Activated B cell treated with CpG ODN at 0.5 μM for 24 hours (primary cell): ENCODE results near the gene SBNO2. TPM values are rescaled to one million over a fixed set of nuclear protein-coding genes. Genes with fewer than 3 reads are reported as not detected.

Experiments
- ATAC-seq: fragments of 200-7000 bp; cut with Tn5 transposase; one replicate; pipeline ENCODE4 v1.10.0; 2021; ENCODE audit warnings: low read depth, mild to moderate bottlenecking, moderate library complexity
- CTCF ChIA-PET: fragments of 350-600 bp; sonication (Branson Sonifier 250); formaldehyde crosslinking; loops from one replicate; lab custom pipeline; 2021; ENCODE audit warnings: antibody characterized with exemption; lab: Charles Lee
- POLR2A ChIA-PET: fragments of 350-600 bp; sonication (Branson Sonifier 250); formaldehyde crosslinking; loops from one replicate; lab custom pipeline; 2021; ENCODE audit warnings: antibody characterized with exemption; lab: Charles Lee
- DNase-seq: peaks from one replicate; pipeline ENCODE4 v3.0.0; 2022
- H3K27ac Mint-ChIP-seq: one replicate; pipeline ENCODE4 v1.8.0; 2020; ENCODE audit warnings: mixed read lengths
- H3K27me3 Mint-ChIP-seq: one replicate; pipeline ENCODE4 v1.8.0; 2021; ENCODE audit warnings: mixed read lengths
- H3K36me3 Mint-ChIP-seq: one replicate; pipeline ENCODE4 v1.8.0; 2021; ENCODE audit warnings: low read depth, mixed read lengths
- H3K4me1 Mint-ChIP-seq: one replicate; pipeline ENCODE4 v1.8.0; 2021; ENCODE audit warnings: mixed read lengths
- H3K4me3 Mint-ChIP-seq: one replicate; pipeline ENCODE4 v1.8.0; 2020; ENCODE audit warnings: mild to moderate bottlenecking, mixed read lengths
- H3K9me3 Mint-ChIP-seq: one replicate; pipeline ENCODE4 v1.8.0; 2020; ENCODE audit warnings: mixed read lengths
- intact Hi-C: fragments of 100-400 bp; cut with micrococcal nuclease; formaldehyde crosslinking; loops from one replicate; pipeline ENCODE4 v1.15.1; 2024
- total RNA-seq: library from RNA; stranded (reverse); gene quantifications from 2 replicates; pipeline ENCODE4 v1.2.3, GENCODE V29; 2022
- TF ChIP-seq, protein P1 (sequence below): fragments of 200-600 bp; IDR thresholded peaks from one replicate; pipeline ENCODE4 v1.8.0; 2022; ENCODE audit warnings: antibody characterized with exemption, mild to moderate bottlenecking

Gene SBNO2
- total RNA-seq, 1 donor from 2014 or later: 127 TPM

DNA sequence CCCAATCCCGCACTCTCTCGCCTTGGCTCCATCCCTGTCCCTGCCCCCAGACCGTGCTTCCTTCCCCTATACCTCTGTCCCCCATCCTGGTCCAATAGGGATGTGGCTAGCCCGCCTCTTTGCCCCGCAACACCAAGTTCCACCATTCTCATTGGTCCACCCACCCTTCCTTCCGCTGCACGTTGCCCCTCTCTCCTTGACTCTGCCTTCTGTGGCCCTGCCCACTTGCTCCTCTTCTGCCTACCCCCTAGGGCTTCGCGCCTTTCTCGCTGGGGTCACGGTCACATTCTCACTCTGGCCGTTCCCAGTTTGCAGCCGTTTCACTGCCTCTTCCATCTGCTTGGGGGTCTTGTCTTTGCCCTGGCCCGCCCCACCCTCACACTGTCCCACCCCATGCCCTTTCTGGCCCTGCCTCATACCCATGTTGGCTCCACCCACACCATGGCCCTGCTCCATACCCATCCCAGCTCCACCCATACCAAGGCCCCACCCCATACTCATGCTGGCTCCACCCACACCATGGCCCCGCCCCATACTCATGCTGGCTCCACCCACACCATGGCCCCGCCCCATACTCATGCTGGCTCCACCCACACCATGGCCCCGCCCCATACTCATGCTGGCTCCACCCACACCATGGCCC lies 111.6 kb downstream of the SBNO2 start:
- peaks cover 37% of the 10 kb centered on the region for H3K4me1 Mint-ChIP-seq
- ChIA-PET CTCF (interaction anchor here (1.0 kb wide), 1 partner anchor 51 kb away, joined by 3 read pairs; no protein-coding TSS in a partner anchor), POLR2A (interaction anchor here (0.5 to 1.2 kb wide), 2 partner anchors 14 to 23 kb away, joined by 3 to 5 read pairs; partner anchors contain the start of gene ABCA7)
- H3K4me3 Mint-ChIP-seq: no peak overlapping the region
- ATAC-seq (peak; percentile 12), DNase-seq (no peak)
- no peak overlapping the region for H3K27ac Mint-ChIP-seq
- no peaks in the 10 kb centered on the region for H3K9me3 Mint-ChIP-seq
- peaks cover 19% of the 10 kb centered on the region for H3K36me3 Mint-ChIP-seq
- intact Hi-C loops: no loop called here
- TF ChIP-seq, protein P1, sequence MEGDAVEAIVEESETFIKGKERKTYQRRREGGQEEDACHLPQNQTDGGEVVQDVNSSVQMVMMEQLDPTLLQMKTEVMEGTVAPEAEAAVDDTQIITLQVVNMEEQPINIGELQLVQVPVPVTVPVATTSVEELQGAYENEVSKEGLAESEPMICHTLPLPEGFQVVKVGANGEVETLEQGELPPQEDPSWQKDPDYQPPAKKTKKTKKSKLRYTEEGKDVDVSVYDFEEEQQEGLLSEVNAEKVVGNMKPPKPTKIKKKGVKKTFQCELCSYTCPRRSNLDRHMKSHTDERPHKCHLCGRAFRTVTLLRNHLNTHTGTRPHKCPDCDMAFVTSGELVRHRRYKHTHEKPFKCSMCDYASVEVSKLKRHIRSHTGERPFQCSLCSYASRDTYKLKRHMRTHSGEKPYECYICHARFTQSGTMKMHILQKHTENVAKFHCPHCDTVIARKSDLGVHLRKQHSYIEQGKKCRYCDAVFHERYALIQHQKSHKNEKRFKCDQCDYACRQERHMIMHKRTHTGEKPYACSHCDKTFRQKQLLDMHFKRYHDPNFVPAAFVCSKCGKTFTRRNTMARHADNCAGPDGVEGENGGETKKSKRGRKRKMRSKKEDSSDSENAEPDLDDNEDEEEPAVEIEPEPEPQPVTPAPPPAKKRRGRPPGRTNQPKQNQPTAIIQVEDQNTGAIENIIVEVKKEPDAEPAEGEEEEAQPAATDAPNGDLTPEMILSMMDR: no peak
- H3K27me3 Mint-ChIP-seq: no peaks in the 10 kb centered on the region

DNA sequence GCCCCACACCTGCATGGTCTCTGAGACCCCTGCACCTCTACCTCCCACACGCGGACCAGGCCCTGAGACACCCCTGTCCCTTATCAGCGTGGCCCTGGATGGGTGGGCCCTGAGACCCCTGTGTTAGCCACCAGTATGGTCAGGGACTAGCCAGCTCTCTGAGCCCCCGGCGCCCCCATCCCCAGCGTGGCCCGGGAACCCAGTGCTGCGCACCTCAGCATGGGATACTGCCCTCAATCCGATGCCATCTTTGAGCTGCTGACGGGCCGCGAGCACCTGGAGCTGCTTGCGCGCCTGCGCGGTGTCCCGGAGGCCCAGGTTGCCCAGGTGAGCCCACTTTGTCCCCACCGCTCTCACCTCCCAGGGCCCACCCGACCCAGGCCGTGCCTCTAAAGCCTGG lies 112.1 kb downstream of the SBNO2 start:
- ATAC-seq: no peak
- DNase-seq: no peak
- CTCF ChIA-PET: interaction anchor here (1.0 kb wide), 1 partner anchor 51 kb away, joined by 3 read pairs; no protein-coding TSS in a partner anchor
- Mint-ChIP-seq H3K27me3 (no peaks in the 10 kb centered on the region), H3K36me3 (peaks cover 24% of the 10 kb centered on the region), H3K27ac (no peak overlapping the region), H3K4me1 (peaks cover 42% of the 10 kb centered on the region), H3K4me3 (no peak overlapping the region), H3K9me3 (no peaks in the 10 kb centered on the region)
- POLR2A ChIA-PET: interaction anchor here (0.5 to 1.2 kb wide), 2 partner anchors 14 to 22 kb away, joined by 3 to 5 read pairs; partner anchors contain the start of gene ABCA7
- intact Hi-C loops: no loop called here
- TF ChIP-seq, protein P1: no peak

DNA sequence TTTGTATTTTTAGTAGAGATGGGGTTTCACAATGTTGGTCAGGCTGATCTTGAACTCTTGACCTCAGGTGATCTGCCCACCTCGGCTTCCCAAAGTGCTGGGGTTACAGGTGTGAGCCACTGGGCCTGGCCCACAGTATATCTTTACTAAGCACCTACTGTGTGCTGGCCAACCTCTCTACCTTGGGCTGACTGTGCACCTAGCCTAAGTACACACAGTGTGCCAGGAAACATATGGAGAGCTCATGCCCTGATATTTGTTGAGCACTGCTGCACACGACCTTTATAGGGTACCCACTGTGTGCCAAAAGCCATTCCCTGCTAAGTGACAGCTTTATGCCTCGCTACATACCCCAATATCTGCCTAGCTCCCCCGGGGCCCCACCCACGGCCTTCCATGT lies 113.4 kb downstream of the SBNO2 start:
- peaks cover 6% of the 10 kb centered on the region for H3K9me3 Mint-ChIP-seq
- intact Hi-C loops: no loop called here
- H3K36me3 Mint-ChIP-seq: peaks cover 36% of the 10 kb centered on the region
- no peak overlapping the region for H3K4me3 Mint-ChIP-seq
- no peaks in the 10 kb centered on the region for H3K27me3 Mint-ChIP-seq
- ChIA-PET CTCF (no interaction called here), POLR2A (interaction anchor here (0.6 to 1.4 kb wide), 6 partner anchors 12 to 146 kb away, joined by 3 to 9 read pairs (median 3); no protein-coding TSS in a partner anchor)
- no peak for DNase-seq
- TF ChIP-seq, protein P1: no peak
- peaks cover 39% of the 10 kb centered on the region for H3K4me1 Mint-ChIP-seq
- H3K27ac Mint-ChIP-seq: no peak overlapping the region
- ATAC-seq: no peak

DNA sequence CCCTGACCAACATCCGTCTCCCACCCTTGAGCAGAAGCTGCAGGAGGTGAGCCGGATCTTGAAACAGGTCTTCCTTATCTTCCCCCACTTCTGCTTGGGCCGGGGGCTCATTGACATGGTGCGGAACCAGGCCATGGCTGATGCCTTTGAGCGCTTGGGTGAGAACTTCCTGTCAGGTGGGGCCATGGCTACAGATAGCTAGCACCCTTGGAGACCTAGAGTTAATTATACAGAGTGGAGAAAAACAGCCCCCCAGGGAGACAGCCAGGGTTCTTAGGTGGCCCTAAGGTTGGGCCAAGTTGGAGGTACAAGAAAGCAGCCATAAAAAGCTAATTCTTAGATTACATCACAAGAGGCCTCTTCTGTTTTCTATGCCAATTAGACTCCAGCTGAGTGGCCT lies 116.0 kb downstream of the SBNO2 start:
- TF ChIP-seq, protein P1: no peak
- Mint-ChIP-seq H3K27ac (peak overlapping the region; percentile 83), H3K9me3 (peaks cover 6% of the 10 kb centered on the region), H3K36me3 (peaks cover 49% of the 10 kb centered on the region), H3K4me1 (peaks cover 23% of the 10 kb centered on the region), H3K4me3 (no peak overlapping the region), H3K27me3 (no peaks in the 10 kb centered on the region)
- DNase-seq (no peak), ATAC-seq (peak; percentile 38)
- intact Hi-C loops: no loop called here
- ChIA-PET CTCF (interaction anchor here (0.6 to 2.6 kb wide), 5 partner anchors 9 to 55 kb away, joined by 3 to 13 read pairs (median 5); partner anchors contain the start of genes ARHGAP45 and GPX4), POLR2A (interaction anchor here (0.5 to 3.6 kb wide), 9 partner anchors 9 to 211 kb away, joined by 3 to 25 read pairs (median 6); partner anchors contain the start of genes ABCA7, ARHGAP45 and CIRBP)

Other genes with a start within 250 kb of the SBNO2 start
- 67.7 and 74.9 TPM in 2 replicates for gene ARID3A, start 248.2 kb downstream of the SBNO2 start, total RNA-seq
- 66.5 and 84.7 TPM in 2 replicates for gene WDR18, start 189.9 kb downstream of the SBNO2 start, total RNA-seq
- 0.11 TPM in 1 of 2 replicates, not detected in the other for gene GRIN3B, start 173.8 kb downstream of the SBNO2 start, total RNA-seq
- 223 and 257 TPM in 2 replicates for gene TMEM259, start 153.1 kb downstream of the SBNO2 start, total RNA-seq
- gene RNU6-2, start 152.7 kb downstream of the SBNO2 start, total RNA-seq: not detected in 2 replicates
- 352 and 371 TPM in 2 replicates for gene CNN2, start 147.7 kb downstream of the SBNO2 start, total RNA-seq
- gene ABCA7, start 134.2 kb downstream of the SBNO2 start, total RNA-seq: 164 and 188 TPM in 2 replicates
- gene ARHGAP45, start 107.1 kb downstream of the SBNO2 start, total RNA-seq: 266 and 312 TPM in 2 replicates
- gene POLR2E, start 78.9 kb downstream of the SBNO2 start, total RNA-seq: 173 and 184 TPM in 2 replicates
- 213 and 218 TPM in 2 replicates for gene GPX4, start 70.3 kb downstream of the SBNO2 start, total RNA-seq
- gene STK11, start 31.5 kb upstream of the SBNO2 start, total RNA-seq: 62.0 and 67.6 TPM in 2 replicates
- gene CBARP, start 63.7 kb upstream of the SBNO2 start, total RNA-seq: 0.29 and 0.64 TPM in 2 replicates
- 172 and 185 TPM in 2 replicates for gene ATP5F1D, start 67.5 kb upstream of the SBNO2 start, total RNA-seq
- gene MIDN, start 74.3 kb upstream of the SBNO2 start, total RNA-seq: 64.5 and 68.4 TPM in 2 replicates
- gene CIRBP, start 95.1 kb upstream of the SBNO2 start, total RNA-seq: 399 and 400 TPM in 2 replicates
- gene FAM174C, start 101.3 kb upstream of the SBNO2 start, total RNA-seq: 47.9 and 52.0 TPM in 2 replicates
- gene EFNA2, start 111.6 kb upstream of the SBNO2 start, total RNA-seq: not detected in 2 replicates
- gene NDUFS7, start 209.6 kb upstream of the SBNO2 start, total RNA-seq: 82.1 and 84.3 TPM in 2 replicates
- gene GAMT, start 227.3 kb upstream of the SBNO2 start, total RNA-seq: 6.9 and 8.8 TPM in 2 replicates
- gene DAZAP1, start 233.3 kb upstream of the SBNO2 start, total RNA-seq: 177 and 195 TPM in 2 replicates